B cell (primary cell): ENCODE results near the gene SLC7A6. TPM values are rescaled to one million over a fixed set of nuclear protein-coding genes. Genes with fewer than 3 reads are reported as not detected.
"Not testable (repeated sequence)": the region's sequence is repeated elsewhere in the genome, so short reads cannot be mapped to it uniquely, and the experiment has no call there.

Experiments used
- ATAC-seq: fragments of 200-7000 bp; cut with Tn5 transposase; one replicate; pipeline ENCODE4 v1.10.0; 2021; ENCODE audit warnings: low read depth, mild to moderate bottlenecking, moderate number of reproducible peaks, moderate library complexity
- CTCF ChIA-PET: fragments of 350-600 bp; sonication (Branson Sonifier 250); formaldehyde crosslinking; loops from one replicate; lab custom pipeline; 2021; ENCODE audit warnings: antibody characterized with exemption, inconsistent platforms; lab: Charles Lee
- POLR2A ChIA-PET: fragments of 350-600 bp; sonication (Branson Sonifier 250); formaldehyde crosslinking; loops from one replicate; lab custom pipeline; 2021; ENCODE audit warnings: antibody characterized with exemption; lab: Charles Lee
- DNase-seq: peaks from one replicate; pipeline ENCODE4 v3.0.0; 2013
- H2AFZ ChIP-seq: 2 replicates; pipeline ENCODE4 v1.6.1; 2012; ENCODE audit warnings: mild to moderate bottlenecking, low read depth, low read length; ENCODE audit not compliant: insufficient read depth, poor library complexity, severe bottlenecking
- H3K27ac ChIP-seq, 2 donors: 1 replicate in 1 of 2; 2 replicates in 1 of 2; pipeline ENCODE4 v1.5.1; 2012 to 2013; ENCODE audit warnings: low read length in 2 of 2, mild to moderate bottlenecking in 2 of 2, moderate library complexity in 1 of 2
- H3K27me3 ChIP-seq, 4 experiments: fragments of 200-600 bp in 1 of 4; sonication (generic) in 1 of 4; replicated peaks in 1 of 4; 1 replicate in 2 of 4; 2 replicates in 2 of 4; pipeline versions ENCODE4 v1.6.1 to v1.7.0; 2013 to 2016; ENCODE audit warnings: low read length in 3 of 4, mild to moderate bottlenecking in 2 of 4, mixed read lengths in 1 of 4, moderate library complexity in 1 of 4; ENCODE audit not compliant: insufficient read depth in 4 of 4, control insufficient read depth in 3 of 4; ENCODE audit errors: control extremely low read depth in 1 of 4
- H3K36me3 ChIP-seq, 2 experiments: replicated peaks in 1 of 2; 1 replicate in 1 of 2; 2 replicates in 1 of 2; pipeline versions ENCODE4 v1.6.1 to v1.7.1; 2013; ENCODE audit warnings: low read length in 1 of 2; ENCODE audit not compliant: insufficient read depth in 2 of 2, control insufficient read depth in 1 of 2; ENCODE audit errors: control extremely low read depth in 1 of 2, extremely low read depth in 1 of 2
- H3K4me1 ChIP-seq, 2 donors: fragments of 200-600 bp in 1 of 2; sonication (generic) in 1 of 2; 1 replicate in 1 of 2; 2 replicates in 1 of 2; pipeline versions ENCODE4 v1.5.1 to v1.6.1; 2013 to 2017; ENCODE audit warnings: low read length in 2 of 2; ENCODE audit not compliant: control insufficient read depth in 2 of 2, insufficient read depth in 2 of 2
- H3K4me2 ChIP-seq: replicated peaks from 2 replicates; pipeline ENCODE3; 2012; ENCODE audit warnings: mild to moderate bottlenecking, low read depth, low read length; ENCODE audit not compliant: poor library complexity, severe bottlenecking
- H3K4me3 ChIP-seq, 5 experiments: fragments of 200-600 bp in 1 of 5; sonication (generic) in 1 of 5; 1 replicate in 3 of 5; 2 replicates in 2 of 5; pipeline versions ENCODE4 v1.5.1 to v1.7.0; 2011 to 2016; ENCODE audit warnings: low read length in 4 of 5, mild to moderate bottlenecking in 4 of 5, low read depth in 2 of 5, control low read depth in 1 of 5, moderate library complexity in 1 of 5; ENCODE audit not compliant: insufficient read depth in 1 of 5; ENCODE audit errors: control extremely low read depth in 1 of 5, extremely low read depth in 1 of 5
- H3K79me2 ChIP-seq: fragments of 200-600 bp; sonication (generic); one replicate; pipeline ENCODE4 v1.6.0; 2016; ENCODE audit warnings: low read length; ENCODE audit not compliant: control insufficient read depth, insufficient read depth
- H3K9ac ChIP-seq: fragments of 200-600 bp; sonication (generic); 2 replicates; pipeline ENCODE4 v1.6.1; 2017; ENCODE audit warnings: mild to moderate bottlenecking, low read length, moderate library complexity
- H3K9me3 ChIP-seq, 3 donors: one replicate each; pipeline versions ENCODE4 v1.6.1 to v1.7.1; 2013; ENCODE audit warnings: low read length in 2 of 3; ENCODE audit not compliant: control insufficient read depth in 2 of 3, insufficient read depth in 1 of 3; ENCODE audit errors: control extremely low read depth in 1 of 3
- H4K20me1 ChIP-seq: 2 replicates; pipeline ENCODE4 v1.6.0; 2012; ENCODE audit warnings: mild to moderate bottlenecking, low read length; ENCODE audit not compliant: insufficient read depth, control insufficient read depth, poor library complexity, severe bottlenecking
- H3K27ac Mint-ChIP-seq: one replicate; pipeline ENCODE4 v1.8.0; 2021; ENCODE audit warnings: mixed read lengths
- H3K27me3 Mint-ChIP-seq: one replicate; pipeline ENCODE4 v1.8.0; 2021; ENCODE audit warnings: mixed read lengths
- H3K4me1 Mint-ChIP-seq: one replicate; pipeline ENCODE4 v1.8.0; 2021; ENCODE audit warnings: mixed read lengths
- H3K4me3 Mint-ChIP-seq: one replicate; pipeline ENCODE4 v1.8.0; 2021; ENCODE audit warnings: mixed read lengths
- H3K9me3 Mint-ChIP-seq: one replicate; pipeline ENCODE4 v1.8.0; 2022; ENCODE audit warnings: mixed read lengths; ENCODE audit not compliant: insufficient read depth
- CTCF ChIP-seq: fragments of 200-600 bp; IDR thresholded peaks from one replicate; pipeline ENCODE4 v1.8.0; 2022; ENCODE audit warnings: antibody characterized with exemption, mild to moderate bottlenecking
- EZH2 ChIP-seq: IDR thresholded peaks from 2 replicates; pipeline ENCODE4 v1.6.1; 2012; ENCODE audit warnings: borderline replicate concordance, low read depth, mild to moderate bottlenecking, moderate library complexity, low read length; ENCODE audit not compliant: insufficient read depth, poor library complexity, severe bottlenecking
- WGBS: methylation state at CpG from one replicate; pipeline ENCODE4 v1.1.5; 2013; ENCODE audit warnings: missing lambda C conversion rate; ENCODE audit not compliant: insufficient coverage; 5-methylcytosine and 5-hydroxymethylcytosine counted together
- intact Hi-C: fragments of 100-400 bp; cut with micrococcal nuclease; formaldehyde crosslinking; loops from one replicate; pipeline ENCODE4 v1.10.0; 2022
- polyA plus RNA-seq: library from polyadenylated mRNA; depleted of rRNA; stranded (reverse); fragments of >200 nt; gene quantifications from 2 replicates; pipeline ENCODE4 v1.2.3, GENCODE V29; 2012
- total RNA-seq, 2 donors: library from RNA; stranded (reverse); fragments of 120-200 nt in 1 of 2; gene quantifications; 1 replicate in 1 of 2; 2 replicates in 1 of 2; pipeline versions ENCODE4 v1.2.3 to v1.2.4, GENCODE V29; 2013 to 2022

SLC7A6 gene
- total and polyA plus RNA-seq, 2 donors (not counting 1 experiment from before 2014, with no cell fraction given), result 73.8 to 85.1 TPM

- Mint-ChIP-seq H3K27me3 (no peaks in the 10 kb centered on the region), H3K4me1 (peaks cover 77% of the 10 kb centered on the region), H3K9me3 (no peaks in the 10 kb centered on the region), H3K27ac (peak overlapping the region; percentile 94), H3K4me3 (peak overlapping the region; percentile 78)
- Histone ChIP-seq H3K79me2 (peaks cover 71% of the 10 kb centered on the region), H3K9me3 (no peaks in the 10 kb centered on the region), H3K27me3 (no peaks in the 10 kb centered on the region), H3K4me1 (peaks cover 71 to 90% of the 10 kb centered on the region in 2 donors), H4K20me1 (no peaks in the 10 kb centered on the region), H3K36me3 (peaks cover 2 to 40% of the 10 kb centered on the region in 2 experiments), H3K9ac (no peak overlapping the region), H3K4me3 (no peak overlapping the region), H2AFZ (no peak overlapping the region), H3K27ac (peak overlapping the region; percentile 61 to 92), H3K4me2 (peak overlapping the region; percentile 75)
- TF ChIP-seq CTCF, result no peak
- no peak for TF ChIP-seq EZH2
- WGBS, result 100% methylated on average over 1 of the region's 1 CpG
- ChIA-PET CTCF (interaction anchor here (0.7 to 10.2 kb wide), 5 partner anchors 23 to 1021 kb away, joined by 3 to 289 read pairs (median 15); partner anchors contain the start of genes PRMT7, SLC7A6 and SLC7A6OS), POLR2A (interaction anchor here (0.6 to 1.0 kb wide), 3 partner anchors 15 to 601 kb away, joined by 5 to 6 read pairs (median 6); partner anchors contain the start of genes PRMT7 and SLC7A6OS)
- DNase-seq, result no peak
- ATAC-seq, result no peak
- intact Hi-C loops, result loop anchor here (2.0 to 5.0 kb wide), 3 partner anchors 41 to 289 kb away; partner anchors contain the start of genes DPEP2 and PLA2G15
Observed at GRCh38 chr16:68288252-68288650, 23.9 kb downstream of the SLC7A6 start.

- H3K27me3 Mint-ChIP-seq, DNase-seq, H3K9me3 Mint-ChIP-seq, H3K27me3 ChIP-seq, H4K20me1 ChIP-seq, H3K4me3 Mint-ChIP-seq, H3K4me3 ChIP-seq, H2AFZ ChIP-seq, ATAC-seq, H3K9me3 ChIP-seq, H3K9ac ChIP-seq: not testable (repeated sequence)
- peaks cover 65 to 84% of the 10 kb centered on the region in 2 donors for H3K4me1 ChIP-seq
- peak overlapping the region; percentile 51 for H3K4me2 ChIP-seq
- intact Hi-C loops, result loop anchor here (1.0 to 5.0 kb wide), 6 partner anchors 13 to 290 kb away; partner anchors contain the start of genes DPEP2, PLA2G15, SLC7A6 and SLC7A6OS
- H3K27ac ChIP-seq, result peak overlapping the region; percentile 56 to 92
- H3K4me1 Mint-ChIP-seq, result peaks cover 71% of the 10 kb centered on the region
- peak overlapping the region; percentile 94 for H3K27ac Mint-ChIP-seq
- peaks cover 2 to 43% of the 10 kb centered on the region in 2 experiments for H3K36me3 ChIP-seq
- CTCF ChIA-PET, result interaction anchor here (1.0 to 10.2 kb wide), 6 partner anchors 22 to 1021 kb away, joined by 3 to 289 read pairs (median 8); partner anchors contain the start of genes PRMT7, SLC7A6 and SLC7A6OS
- H3K79me2 ChIP-seq, result peaks cover 77% of the 10 kb centered on the region
- POLR2A ChIA-PET, result interaction anchor here (1.0 to 1.8 kb wide), 2 partner anchors 22 to 25 kb away, joined by 5 to 11 read pairs; partner anchors contain the start of genes PRMT7, SLC7A6 and SLC7A6OS
- 50% methylated on average over 2 of the region's 9 CpGs for WGBS
Observed at GRCh38 chr16:68288796-68289195, 24.5 kb downstream of the SLC7A6 start.
